GM19468 (cell line): Measurements from ENCODE around the gene CDC34.
A peak's percentile ranks its signal among the peaks of the same experiment; 100 is the strongest.

Experiments
- ATAC-seq: cut with Tn5 transposase; IDR thresholded peaks from one replicate; pipeline ENCODE4 v1.9.1; 2021; ENCODE audit warnings: mild to moderate bottlenecking, moderate library complexity, moderate number of reproducible peaks; ENCODE audit not compliant: unreplicated experiment; ENCODE audit errors: extremely low read depth

The CDC34 gene

GRCh38 chr19:517721-518597 is 13.6 kb upstream of the CDC34 start:
- no peak for ATAC-seq

- ATAC-seq = no peak
Observed at GRCh38 chr19:518598-519231, 12.8 kb upstream of the CDC34 start.

GRCh38 chr19:519449-519865 is 12.1 kb upstream of the CDC34 start:
- no peak for ATAC-seq

- no peak for ATAC-seq
Observed at GRCh38 chr19:522726-523125, 8.8 kb upstream of the CDC34 start.

- no peak for ATAC-seq
Observed at GRCh38 chr19:524062-524674, 7.4 kb upstream of the CDC34 start.

- ATAC-seq = no peak
Observed at GRCh38 chr19:525029-525428, 6.5 kb upstream of the CDC34 start.

GRCh38 chr19:525857-526419 is 5.6 kb upstream of the CDC34 start:
- ATAC-seq = no peak

GRCh38 chr19:530134-531008 is 1.2 kb upstream of the CDC34 start:
- ATAC-seq = no peak

- ATAC-seq = peak; percentile 51
Observed at GRCh38 chr19:531009-531752, 379 bp upstream of the CDC34 start.

- ATAC-seq = no peak
Observed at GRCh38 chr19:532561-533363, 1.2 kb downstream of the CDC34 start.

- no peak for ATAC-seq
Observed at GRCh38 chr19:533364-534058, 2.0 kb downstream of the CDC34 start.

GRCh38 chr19:534088-534487 is 2.5 kb downstream of the CDC34 start:
- ATAC-seq = no peak

- ATAC-seq = no peak
Observed at GRCh38 chr19:535017-535835, 3.7 kb downstream of the CDC34 start.

- no peak for ATAC-seq
Observed at GRCh38 chr19:536031-536880, 4.7 kb downstream of the CDC34 start.

- ATAC-seq = no peak
Observed at GRCh38 chr19:536881-537404, 5.4 kb downstream of the CDC34 start.
